Stimulated activated naive CD8-positive, alpha-beta T cell treated with anti-CD3 and anti-CD28 coated beads, Interleukin-15, amount 100 ng/mL, for 72 hours (primary cell): ENCODE results near the gene BBS1.

Experiments used
- ATAC-seq: fragments of 150-1000 bp; cut with Tn5 transposase; 2 replicates; pipeline ENCODE4 v1.10.0; 2021; ENCODE audit warnings: mild to moderate bottlenecking, moderate library complexity
- DNase-seq, 2 donors: peaks; one replicate each; pipeline ENCODE4 v3.0.0; 2021 to 2022
- H3K27ac Mint-ChIP-seq, 2 donors: one replicate each; pipeline ENCODE4 v1.8.0; 2022; ENCODE audit warnings: mild to moderate bottlenecking in 2 of 2, mixed read lengths in 2 of 2, moderate library complexity in 2 of 2
- H3K27me3 Mint-ChIP-seq: one replicate; pipeline ENCODE4 v1.8.0; 2022; ENCODE audit warnings: mixed read lengths
- H3K4me1 Mint-ChIP-seq: one replicate; pipeline ENCODE4 v1.8.0; 2022; ENCODE audit warnings: mild to moderate bottlenecking, mixed read lengths
- H3K4me3 Mint-ChIP-seq, 2 donors: one replicate each; pipeline ENCODE4 v1.8.0; 2022; ENCODE audit warnings: mild to moderate bottlenecking in 2 of 2, mixed read lengths in 2 of 2, moderate library complexity in 1 of 2
- H3K9me3 Mint-ChIP-seq, 2 donors: one replicate each; pipeline ENCODE4 v1.8.0; 2022; ENCODE audit warnings: mixed read lengths in 2 of 2

BBS1 gene

DNA sequence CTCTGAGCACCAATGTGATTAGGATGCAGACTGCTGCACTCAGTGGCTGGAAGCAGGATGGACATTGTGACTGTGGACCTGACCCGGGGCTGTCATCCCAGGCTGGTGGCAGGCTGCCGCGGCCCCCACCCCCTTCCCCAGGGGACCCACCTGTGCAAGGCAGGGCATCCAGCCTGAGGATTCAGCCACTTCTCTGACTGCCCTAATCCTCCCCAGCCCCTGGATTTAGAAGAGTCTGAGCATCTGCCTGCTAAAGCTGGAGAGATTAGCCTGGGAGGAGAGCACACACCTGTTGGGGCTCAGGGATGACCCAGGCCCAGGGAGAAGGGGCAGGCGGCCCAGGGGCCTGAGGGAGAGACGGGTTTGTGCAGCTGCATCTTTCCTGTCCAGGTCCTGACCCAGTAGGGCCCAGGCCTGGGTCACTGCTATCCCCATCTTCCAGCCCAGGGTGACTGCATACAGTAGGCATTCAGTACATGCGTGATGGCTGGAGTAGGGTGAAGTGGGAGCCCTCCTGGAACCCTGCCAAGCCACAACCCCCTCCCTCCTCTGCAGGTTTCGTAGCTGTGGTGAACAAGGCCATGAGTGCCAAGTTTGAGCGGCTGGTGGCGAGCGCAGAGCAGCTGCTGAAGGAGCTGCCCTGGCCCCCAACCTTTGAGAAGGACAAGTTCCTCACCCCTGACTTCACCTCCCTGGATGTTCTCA lies 18.1 kb upstream of the BBS1 start:
- Mint-ChIP-seq H3K27me3 (no peaks in the 10 kb centered on the region), H3K27ac (no peak overlapping the region), H3K4me3 (no peak overlapping the region), H3K9me3 (no peaks in the 10 kb centered on the region), H3K4me1 (peaks cover 6% of the 10 kb centered on the region)
- no peak for ATAC-seq
- no peak for DNase-seq

DNA sequence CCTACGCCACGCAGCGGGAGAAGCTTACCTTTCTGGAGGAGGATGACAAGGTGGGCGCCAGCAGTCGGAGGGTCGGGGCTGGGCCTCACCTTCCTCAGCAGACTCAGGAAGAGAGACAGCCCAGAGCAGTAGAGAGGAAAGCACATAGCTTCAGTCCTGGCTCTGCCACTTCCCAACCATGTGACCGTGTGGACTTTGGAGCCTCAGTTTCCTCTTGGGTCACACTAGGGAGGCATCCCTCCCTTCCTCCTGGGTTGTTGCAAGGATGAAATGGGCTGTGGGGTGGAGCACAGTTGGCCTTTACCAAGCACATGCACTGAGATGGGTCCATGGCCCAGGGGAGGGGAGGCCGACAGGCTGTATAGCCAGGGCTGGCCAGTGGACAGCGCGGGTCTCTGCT lies 17.3 kb upstream of the BBS1 start:
- Mint-ChIP-seq H3K4me1 (peaks cover 6% of the 10 kb centered on the region), H3K4me3 (no peak overlapping the region), H3K27me3 (no peaks in the 10 kb centered on the region), H3K27ac (peak overlapping the region in 1 of 2 donors; percentile 30), H3K9me3 (no peaks in the 10 kb centered on the region)
- no peak for DNase-seq
- ATAC-seq: no peak

- ATAC-seq (no peak), DNase-seq (no peak)
- peaks cover 6% of the 10 kb centered on the region for H3K4me1 Mint-ChIP-seq
- no peaks in the 10 kb centered on the region for H3K9me3 Mint-ChIP-seq
- H3K27ac Mint-ChIP-seq: no peak overlapping the region
- no peak overlapping the region for H3K4me3 Mint-ChIP-seq
- H3K27me3 Mint-ChIP-seq: no peaks in the 10 kb centered on the region
Observed at GRCh38 chr11:66494458-66494857, 16.0 kb upstream of the BBS1 start.

- ATAC-seq: no peak
- Mint-ChIP-seq H3K4me3 (no peak overlapping the region), H3K27ac (peak overlapping the region in 1 of 2 donors; percentile 48), H3K9me3 (no peaks in the 10 kb centered on the region), H3K27me3 (no peaks in the 10 kb centered on the region), H3K4me1 (peaks cover 6% of the 10 kb centered on the region)
- no peak for DNase-seq
Observed at GRCh38 chr11:66494935-66495334, 15.5 kb upstream of the BBS1 start.

GRCh38 chr11:66495401-66495854 lies 15.0 kb upstream of the BBS1 start:
- H3K4me3 Mint-ChIP-seq: no peak overlapping the region
- no peaks in the 10 kb centered on the region for H3K9me3 Mint-ChIP-seq
- peaks cover 6% of the 10 kb centered on the region for H3K4me1 Mint-ChIP-seq
- no peak overlapping the region for H3K27ac Mint-ChIP-seq
- no peaks in the 10 kb centered on the region for H3K27me3 Mint-ChIP-seq
- DNase-seq: peak in 1 of 2 donors; percentile 27
- no peak for ATAC-seq

DNA sequence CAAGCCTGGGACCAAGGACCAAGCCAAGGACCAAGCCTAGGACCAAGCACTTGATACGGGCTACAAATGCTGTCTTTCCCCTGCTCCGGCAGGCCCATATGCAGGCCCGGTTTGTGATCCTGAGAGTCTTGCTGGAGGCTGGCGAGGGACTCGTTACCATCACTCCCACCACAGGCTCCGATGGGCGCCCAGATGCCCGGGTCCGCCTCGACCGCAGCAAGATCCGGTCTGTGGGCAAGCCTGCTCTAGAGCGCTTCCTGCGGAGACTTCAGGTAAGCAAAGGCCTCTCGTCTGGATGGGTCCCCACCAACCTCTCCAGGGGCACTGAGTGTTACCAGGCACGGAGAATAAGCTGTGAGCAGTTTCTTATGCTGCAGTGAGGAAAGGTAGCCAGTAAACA lies 13.2 kb upstream of the BBS1 start:
- H3K9me3 Mint-ChIP-seq: no peaks in the 10 kb centered on the region
- no peaks in the 10 kb centered on the region for H3K27me3 Mint-ChIP-seq
- DNase-seq (no peak), ATAC-seq (no peak)
- H3K27ac Mint-ChIP-seq: no peak overlapping the region
- H3K4me3 Mint-ChIP-seq: no peak overlapping the region
- H3K4me1 Mint-ChIP-seq: peaks cover 6% of the 10 kb centered on the region

DNA sequence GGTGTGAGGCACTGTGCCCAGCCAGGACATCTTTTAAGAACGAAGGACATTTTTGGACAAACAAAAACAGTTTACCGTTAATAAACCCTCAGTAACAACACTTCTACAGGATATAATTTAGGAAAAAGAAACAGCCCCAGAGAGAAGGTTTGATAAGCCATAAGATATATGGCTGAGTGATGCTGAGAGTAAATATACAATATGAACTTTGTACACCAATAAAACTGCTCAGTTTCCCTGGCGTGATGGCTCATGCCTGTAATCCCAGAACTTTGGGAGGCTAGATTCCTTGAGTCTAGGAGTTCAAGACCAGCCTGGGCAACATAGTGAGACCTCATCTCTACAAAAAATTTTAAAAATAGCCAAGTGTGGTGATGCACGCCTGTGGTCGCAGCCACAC lies 11.9 kb upstream of the BBS1 start:
- ATAC-seq (no peak), DNase-seq (no peak)
- Mint-ChIP-seq H3K9me3 (no peaks in the 10 kb centered on the region), H3K4me1 (no peaks in the 10 kb centered on the region), H3K27ac (peak overlapping the region in 1 of 2 donors; percentile 78), H3K27me3 (no peaks in the 10 kb centered on the region), H3K4me3 (no peak overlapping the region)

GRCh38 chr11:66505276-66505816 lies 5.1 kb upstream of the BBS1 start:
- Mint-ChIP-seq H3K27me3 (no peaks in the 10 kb centered on the region), H3K4me1 (peaks cover 6% of the 10 kb centered on the region), H3K9me3 (no peaks in the 10 kb centered on the region), H3K27ac (peak overlapping the region in 1 of 2 donors; percentile 64), H3K4me3 (no peak overlapping the region)
- ATAC-seq (no peak), DNase-seq (no peak)

- ATAC-seq: no peak
- Mint-ChIP-seq H3K27me3 (no peaks in the 10 kb centered on the region), H3K9me3 (no peaks in the 10 kb centered on the region), H3K4me1 (peaks cover 16% of the 10 kb centered on the region), H3K4me3 (no peak overlapping the region), H3K27ac (no peak overlapping the region)
- DNase-seq: no peak
Observed at GRCh38 chr11:66509131-66509561, 1.3 kb upstream of the BBS1 start.

GRCh38 chr11:66510990-66511339 lies 530 bp downstream of the BBS1 start:
- Mint-ChIP-seq H3K27me3 (no peaks in the 10 kb centered on the region), H3K27ac (peak overlapping the region in 1 of 2 donors; percentile 65), H3K4me1 (peaks cover 16% of the 10 kb centered on the region), H3K9me3 (no peaks in the 10 kb centered on the region), H3K4me3 (peak overlapping the region; percentile 95)
- DNase-seq: no peak
- ATAC-seq: no peak

- H3K9me3 Mint-ChIP-seq: no peaks in the 10 kb centered on the region
- no peak overlapping the region for H3K4me3 Mint-ChIP-seq
- peak overlapping the region in 1 of 2 donors; percentile 61 for H3K27ac Mint-ChIP-seq
- H3K27me3 Mint-ChIP-seq: no peaks in the 10 kb centered on the region
- ATAC-seq (no peak), DNase-seq (no peak)
- no peaks in the 10 kb centered on the region for H3K4me1 Mint-ChIP-seq
Observed at GRCh38 chr11:66523611-66524010, 13.2 kb downstream of the BBS1 start.

DNA sequence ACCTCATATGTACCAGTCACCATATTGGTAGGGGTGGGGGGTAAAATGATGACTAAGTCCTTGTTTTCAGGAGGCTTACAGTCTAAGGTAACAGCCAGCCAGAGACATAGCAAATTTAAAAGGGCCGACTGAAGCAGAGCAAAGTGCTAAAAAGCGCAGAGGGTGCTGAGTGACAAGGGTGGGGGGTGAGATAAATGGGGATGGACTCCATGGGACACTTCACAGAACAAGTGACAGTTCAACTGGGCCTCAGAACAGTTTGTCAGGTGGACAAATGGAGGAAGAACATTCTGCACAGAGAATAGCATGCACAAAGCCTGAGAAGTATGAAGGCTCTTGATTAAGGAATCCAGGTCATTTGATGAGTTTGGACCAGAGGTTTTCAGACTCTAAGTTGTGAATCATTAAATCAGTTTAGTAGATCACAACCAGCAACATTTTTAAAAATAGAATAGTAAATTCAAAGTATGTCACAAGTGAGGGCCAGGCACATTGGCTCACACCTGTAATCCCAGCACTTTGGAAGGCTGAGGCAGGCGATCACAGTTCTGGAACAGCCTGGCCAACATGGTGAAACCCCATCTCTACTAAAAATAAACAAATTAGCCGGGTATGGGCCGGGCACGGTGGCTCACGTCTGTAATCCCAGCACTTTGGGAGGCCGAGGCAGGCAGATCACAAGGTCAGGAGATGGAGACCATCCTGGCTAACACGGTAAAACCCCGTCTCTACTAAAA lies 14.0 kb downstream of the BBS1 start:
- DNase-seq: no peak
- Mint-ChIP-seq H3K27ac (no peak overlapping the region), H3K4me3 (no peak overlapping the region), H3K9me3 (no peaks in the 10 kb centered on the region), H3K4me1 (no peaks in the 10 kb centered on the region), H3K27me3 (no peaks in the 10 kb centered on the region)
- ATAC-seq: no peak

GRCh38 chr11:66529069-66529468 lies 18.6 kb downstream of the BBS1 start:
- H3K27me3 Mint-ChIP-seq: no peaks in the 10 kb centered on the region
- peaks cover 6% of the 10 kb centered on the region for H3K4me1 Mint-ChIP-seq
- H3K4me3 Mint-ChIP-seq: no peak overlapping the region
- no peak overlapping the region for H3K27ac Mint-ChIP-seq
- DNase-seq: no peak
- no peak for ATAC-seq
- H3K9me3 Mint-ChIP-seq: no peaks in the 10 kb centered on the region

DNA sequence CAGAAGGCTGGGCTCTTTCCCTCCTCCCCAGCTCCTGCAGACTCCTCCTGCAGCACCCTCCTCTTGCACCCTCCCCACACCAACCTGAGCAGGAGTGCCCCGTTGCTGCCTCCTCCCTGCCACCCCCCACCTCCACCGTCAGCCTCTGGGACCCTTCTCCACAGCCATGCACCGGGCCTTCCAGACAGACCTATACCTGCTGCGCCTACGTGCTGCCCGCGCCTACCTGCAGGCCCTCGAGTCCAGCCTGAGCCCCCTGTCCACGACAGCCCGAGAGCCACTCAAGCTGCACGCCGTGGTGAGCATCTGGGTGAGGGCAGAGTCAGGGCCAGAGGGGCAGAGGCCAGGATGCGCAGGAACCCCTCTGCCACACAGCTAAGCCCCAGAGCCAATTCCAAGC lies 19.2 kb downstream of the BBS1 start:
- ATAC-seq (no peak), DNase-seq (no peak)
- Mint-ChIP-seq H3K4me3 (no peak overlapping the region), H3K4me1 (peaks cover 6% of the 10 kb centered on the region), H3K27ac (no peak overlapping the region), H3K9me3 (no peaks in the 10 kb centered on the region), H3K27me3 (no peaks in the 10 kb centered on the region)

DNA sequence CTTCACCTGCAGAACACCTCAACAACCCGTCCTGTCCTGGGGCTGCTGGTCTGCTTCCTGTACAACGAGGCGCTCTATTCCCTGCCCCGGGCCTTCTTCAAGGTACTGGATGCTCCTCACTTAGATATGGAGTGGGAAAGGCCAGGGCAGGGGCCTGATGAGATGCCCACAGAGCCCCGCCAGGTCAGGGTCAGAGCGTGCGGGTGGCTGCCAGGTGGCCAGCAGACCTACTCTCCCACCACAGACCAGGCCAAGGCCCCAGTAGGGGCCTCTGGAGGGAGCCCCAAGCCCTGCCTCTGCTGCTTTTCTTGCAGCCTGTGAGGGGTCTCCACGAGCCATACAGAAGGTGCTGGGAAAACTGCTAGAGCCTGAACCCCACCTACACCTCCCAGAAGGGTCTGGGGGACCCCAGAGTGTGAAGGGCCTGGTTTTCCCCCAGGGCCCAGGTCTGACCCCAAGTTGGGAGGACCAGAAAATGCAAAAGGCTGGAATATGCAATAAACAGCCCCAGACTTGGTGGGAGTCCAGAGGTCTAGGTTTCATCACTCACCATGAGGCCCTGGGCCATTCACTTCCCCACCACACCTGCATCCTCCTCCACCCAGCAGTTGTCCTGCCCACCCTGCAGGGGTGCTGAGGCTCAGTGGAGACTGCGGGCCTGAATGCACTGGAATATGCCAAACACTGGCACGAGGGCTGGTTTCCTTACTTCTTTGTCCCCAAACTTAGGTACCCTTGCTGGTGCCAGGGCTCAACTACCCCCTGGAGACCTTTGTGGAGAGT lies 20.7 kb downstream of the BBS1 start:
- H3K4me3 Mint-ChIP-seq: no peak overlapping the region
- no peak for DNase-seq
- H3K27ac Mint-ChIP-seq: peak overlapping the region in 1 of 2 donors; percentile 81
- no peaks in the 10 kb centered on the region for H3K9me3 Mint-ChIP-seq
- H3K4me1 Mint-ChIP-seq: peaks cover 6% of the 10 kb centered on the region
- ATAC-seq: peak; percentile 15
- no peaks in the 10 kb centered on the region for H3K27me3 Mint-ChIP-seq

DNA sequence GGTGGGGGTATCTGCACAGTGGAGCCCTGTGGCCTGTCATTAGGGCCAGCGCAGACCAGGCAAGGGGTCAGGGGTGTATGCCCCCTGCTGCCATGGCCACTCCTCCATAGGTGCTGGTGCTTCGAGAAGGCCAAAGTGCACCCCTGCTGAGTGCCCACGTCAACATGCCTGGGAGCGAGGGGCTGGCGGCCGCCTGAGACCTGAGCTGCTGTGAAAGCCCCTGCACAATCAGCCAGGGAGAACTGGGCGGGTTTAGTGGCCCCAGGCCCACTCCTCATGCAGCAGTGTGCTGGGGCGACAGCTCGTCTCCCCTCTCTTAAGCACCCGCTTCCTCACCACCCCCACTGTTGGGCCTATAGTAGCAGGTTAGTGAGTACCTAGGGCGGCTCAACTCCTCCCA lies 21.4 kb downstream of the BBS1 start:
- ATAC-seq: no peak
- peaks cover 6% of the 10 kb centered on the region for H3K4me1 Mint-ChIP-seq
- no peaks in the 10 kb centered on the region for H3K27me3 Mint-ChIP-seq
- H3K4me3 Mint-ChIP-seq: no peak overlapping the region
- no peak overlapping the region for H3K27ac Mint-ChIP-seq
- no peak for DNase-seq
- H3K9me3 Mint-ChIP-seq: no peaks in the 10 kb centered on the region
